IMR-90 (cell line): Measurements from ENCODE around the gene MTA1. TPM values are rescaled to one million over a fixed set of nuclear protein-coding genes. Genes with fewer than 3 reads are reported as not detected.

Source experiments
- ATAC-seq: fragments of 200-7000 bp; cut with Tn5 transposase; 2 replicates; pipeline ENCODE4 v1.9.1; 2020; ENCODE audit warnings: low read depth, mild to moderate bottlenecking, moderate library complexity
- BruUV-seq: library from RNA; stranded (reverse); fragments of 400-500 nt; replicated peaks from 2 replicates; lab custom pipeline; 2021; lab: Mats Ljungman, UMichigan
- CTCF ChIA-PET: fragments of 300-600 bp; formaldehyde crosslinking; extraction: SDS; loops from one replicate; lab custom pipeline; 2021; ENCODE audit warnings: antibody characterized with exemption; lab: Yijun Ruan, JAX
- POLR2A ChIA-PET: fragments of 300-600 bp; sonication (Branson Sonifier 250); formaldehyde crosslinking; loops from one replicate; lab custom pipeline; 2022; ENCODE audit warnings: antibody characterized with exemption; ENCODE audit not compliant: unreplicated experiment; lab: Charles Lee
- DNase-seq: peaks from one replicate; pipeline ENCODE4 v3.0.0; 2013
- H2AFZ ChIP-seq: replicated peaks from 2 replicates; pipeline ENCODE3; 2013; ENCODE audit warnings: low read length, mild to moderate bottlenecking; ENCODE audit not compliant: poor library complexity
- H2AK5ac ChIP-seq: 2 replicates; pipeline ENCODE4 v1.6.1; 2013; ENCODE audit warnings: low read depth, low read length, inconsistent platforms
- H2AK9ac ChIP-seq: replicated peaks from 2 replicates; pipeline ENCODE3; 2013; ENCODE audit warnings: mild to moderate bottlenecking, low read depth, low read length, moderate library complexity; ENCODE audit not compliant: poor library complexity
- H2BK120ac ChIP-seq: 2 replicates; pipeline ENCODE4 v1.6.1; 2013; ENCODE audit warnings: low read depth, low read length, inconsistent platforms
- H2BK15ac ChIP-seq: 3 replicates; pipeline ENCODE4 v1.6.1; 2013; ENCODE audit warnings: low read depth, low read length, inconsistent platforms
- H2BK20ac ChIP-seq: 2 replicates; pipeline ENCODE4 v1.6.1; 2013; ENCODE audit warnings: low read depth, mild to moderate bottlenecking, inconsistent platforms, low read length, moderate library complexity
- H2BK5ac ChIP-seq: 2 replicates; pipeline ENCODE4 v1.6.1; 2013; ENCODE audit warnings: mild to moderate bottlenecking, low read depth, low read length, inconsistent platforms; ENCODE audit not compliant: poor library complexity, severe bottlenecking
- H3K14ac ChIP-seq: replicated peaks from 2 replicates; pipeline ENCODE4 v1.6.1; 2013; ENCODE audit warnings: low read depth, low read length, inconsistent platforms
- H3K18ac ChIP-seq: 2 replicates; pipeline ENCODE4 v1.6.1; 2013; ENCODE audit warnings: low read depth, low read length, control low read depth
- H3K23ac ChIP-seq: 2 replicates; pipeline ENCODE4 v1.6.1; 2013; ENCODE audit warnings: low read depth, low read length, inconsistent platforms
- H3K27ac ChIP-seq: 2 replicates; pipeline ENCODE4 v1.5.1; 2013; ENCODE audit warnings: mild to moderate bottlenecking, control low read depth, low read length; ENCODE audit not compliant: insufficient read depth
- H3K27me3 ChIP-seq: 2 replicates; pipeline ENCODE4 v1.6.1; 2013; ENCODE audit warnings: low read length; ENCODE audit not compliant: control insufficient read depth, insufficient read depth
- H3K36me3 ChIP-seq: 2 replicates; pipeline ENCODE4 v1.6.1; 2013; ENCODE audit warnings: low read length, mixed read lengths; ENCODE audit not compliant: control insufficient read depth, insufficient read depth
- H3K4ac ChIP-seq: 2 replicates; pipeline ENCODE4 v1.6.1; 2013; ENCODE audit warnings: low read depth, low read length, inconsistent platforms
- H3K4me1 ChIP-seq: 2 replicates; pipeline ENCODE4 v1.6.1; 2013; ENCODE audit warnings: low read length, mixed read lengths; ENCODE audit not compliant: control insufficient read depth, insufficient read depth
- H3K4me2 ChIP-seq: 2 replicates; pipeline ENCODE4 v1.6.1; 2013; ENCODE audit warnings: low read depth, mild to moderate bottlenecking, control low read depth, low read length, moderate library complexity
- H3K4me3 ChIP-seq: 2 replicates; pipeline ENCODE4 v1.5.1; 2013; ENCODE audit warnings: low read depth, mild to moderate bottlenecking, control low read depth, low read length, moderate library complexity; ENCODE audit not compliant: insufficient read depth
- H3K56ac ChIP-seq: 2 replicates; pipeline ENCODE4 v1.6.1; 2013; ENCODE audit warnings: low read length, inconsistent platforms; ENCODE audit not compliant: insufficient read depth; ENCODE audit errors: extremely low read depth
- H3K79me1 ChIP-seq, 2 experiments: 2 replicates each; pipeline ENCODE4 v1.6.1; 2013; ENCODE audit warnings: low read length in 2 of 2, inconsistent platforms in 1 of 2, low read depth in 1 of 2
- H3K9ac ChIP-seq: 2 replicates; pipeline ENCODE4 v1.6.1; 2013; ENCODE audit warnings: low read depth, low read length, control low read depth
- H3K9me1 ChIP-seq: 2 replicates; pipeline ENCODE4 v1.6.1; 2013; ENCODE audit warnings: low read length, inconsistent platforms; ENCODE audit not compliant: insufficient read depth
- H3K9me3 ChIP-seq: 2 replicates; pipeline ENCODE4 v1.6.1; 2013; ENCODE audit warnings: low read length; ENCODE audit not compliant: control insufficient read depth, insufficient read depth
- H4K20me1 ChIP-seq: 2 replicates; pipeline ENCODE4 v1.6.1; 2013; ENCODE audit warnings: low read length, inconsistent platforms; ENCODE audit not compliant: insufficient read depth
- H4K5ac ChIP-seq: 2 replicates; pipeline ENCODE4 v1.6.1; 2013; ENCODE audit warnings: mild to moderate bottlenecking, low read depth, low read length, control low read depth
- H4K8ac ChIP-seq, 2 experiments: 2 replicates each; pipeline ENCODE4 v1.6.1; 2013; ENCODE audit warnings: low read depth in 2 of 2, low read length in 2 of 2, control low read depth in 1 of 2, inconsistent platforms in 1 of 2
- H4K91ac ChIP-seq: 2 replicates; pipeline ENCODE4 v1.6.1; 2013; ENCODE audit warnings: low read depth, low read length, inconsistent platforms; ENCODE audit not compliant: insufficient read depth
- BHLHE40 ChIP-seq: fragments of 150-350 bp; IDR thresholded peaks from 2 replicates; pipeline ENCODE4 v1.6.1; 2016; ENCODE audit warnings: mild to moderate bottlenecking, low read depth, low read length
- CHD1 ChIP-seq: IDR thresholded peaks from 2 replicates; pipeline ENCODE4 v1.6.1; 2012; ENCODE audit warnings: low read depth, low read length, improper control_type of control experiment
- MAZ ChIP-seq: IDR thresholded peaks from 2 replicates; pipeline ENCODE4 v1.6.1; 2012; ENCODE audit warnings: low read depth, mild to moderate bottlenecking, low read length, improper control_type of control experiment, moderate library complexity, borderline replicate concordance
- RAD21 ChIP-seq: IDR thresholded peaks from 2 replicates; pipeline ENCODE4 v1.6.1; 2012; ENCODE audit warnings: low read length, improper control_type of control experiment
- RCOR1 ChIP-seq: IDR thresholded peaks from 2 replicates; pipeline ENCODE4 v1.6.1; 2012; ENCODE audit warnings: mild to moderate bottlenecking, low read length, improper control_type of control experiment; ENCODE audit not compliant: insufficient replicate concordance
- WGBS, 2 experiments: methylation state at CpG; one replicate each; pipeline versions ENCODE4 v1.1.5 to v1.1.7; 2013; ENCODE audit warnings: missing lambda C conversion rate in 2 of 2; ENCODE audit not compliant: insufficient read length in 1 of 2; ENCODE audit errors: extremely low coverage in 2 of 2; 5-methylcytosine and 5-hydroxymethylcytosine counted together
- dilution Hi-C: fragments of 300-500 bp; cut with HindIII; formaldehyde crosslinking; loops from one replicate; pipeline ENCODE4 v1.14.3; 2018; ENCODE audit warnings: low sequenced_read_pairs; ENCODE audit not compliant: unreplicated experiment
- in situ Hi-C: fragments of 300-500 bp; cut with MboI; formaldehyde crosslinking; loops from 3 replicates; pipeline ENCODE4 v1.14.3; 2019; ENCODE audit warnings: low sequenced_read_pairs, inconsistent platforms, mixed read lengths
- intact Hi-C: fragments of 100-400 bp; cut with micrococcal nuclease; formaldehyde crosslinking; loops from 2 replicates; pipeline ENCODE4 v1.10.0; 2022
- polyA plus RNA-seq, 3 experiments: library from polyadenylated mRNA; depleted of rRNA; stranded (reverse); fragments of >200 nt; gene quantifications; 2 replicates each; pipeline ENCODE4 v1.2.3, GENCODE V29; 2012; ENCODE audit warnings: low replicate concordance in 1 of 3
- total RNA-seq: library from RNA; depleted of rRNA; stranded (reverse); fragments of >200 nt; gene quantifications from 2 replicates; pipeline ENCODE4 v1.2.3, GENCODE V29; 2012

Gene MTA1
- total and polyA plus RNA-seq, 2 of the 4 experiments (the other 2 are of a cell fraction) = 21.5 to 61.6 TPM

- no peak for TF ChIP-seq RAD21
These were observed 31.3 kb upstream of the MTA1 start (continued) for GRCh38 chr14:105388110-105388951.

GRCh38 chr14:105388976-105389375, 30.7 kb upstream of the MTA1 start:
- Histone ChIP-seq H4K20me1 (no peaks in the 10 kb centered on the region), H2BK20ac (no peak overlapping the region), H3K27me3 (no peaks in the 10 kb centered on the region), H2AK5ac (no peak overlapping the region), H3K4me1 (no peaks in the 10 kb centered on the region), H3K4ac (no peak overlapping the region), H3K23ac (no peak overlapping the region), H4K8ac (no peak overlapping the region), H4K5ac (no peak overlapping the region), H2BK120ac (no peak overlapping the region), H3K4me3 (no peak overlapping the region), H3K9me1 (no peaks in the 10 kb centered on the region), H4K91ac (no peak overlapping the region), H3K9ac (no peak overlapping the region), H3K27ac (no peak overlapping the region), H3K4me2 (no peak overlapping the region), H2BK15ac (no peak overlapping the region), H2AFZ (no peak overlapping the region), H3K9me3 (no peaks in the 10 kb centered on the region), H3K36me3 (peaks cover 20% of the 10 kb centered on the region; the same call in 1 of the 2 replicates), H3K79me1 (no peaks in the 10 kb centered on the region), H3K14ac (no peak overlapping the region), H2BK5ac (no peak overlapping the region), H3K56ac (no peak overlapping the region), H3K18ac (no peak overlapping the region), H2AK9ac (no peak overlapping the region)
- dilution Hi-C loops = no loop called here
- intact Hi-C loops = no loop called here
- DNase-seq = no peak
- in situ Hi-C loops = no loop called here
- 85% methylated on average over 10 of the region's 16 CpGs; no CpG with 5 or more reads in 1 of the 2 experiments for WGBS, 2 experiments
- POLR2A ChIA-PET = no interaction called here
- TF ChIP-seq MAZ (no peak), RCOR1 (no peak), BHLHE40 (no peak), CHD1 (no peak)
- no TSS peak for BruUV-seq
- no peak for ATAC-seq
- CTCF ChIA-PET = no interaction called here
